Tibial nerve (tissue), 4 donors: Measurements from ENCODE around the gene ASXL1.

ENCODE experiments used
- EP300 ChIP-seq, 2 donors: sonication (generic); formaldehyde crosslinking; IDR thresholded peaks; one replicate each; pipeline ENCODE4 v1.6.1; 2017; ENCODE audit warnings: antibody characterized with exemption in 2 of 2, mild to moderate bottlenecking in 1 of 2
- POLR2A ChIP-seq, 2 donors: fragments of 450-650 bp; IDR thresholded peaks; one replicate each; pipeline ENCODE4 v1.6.1; 2017; ENCODE audit warnings: antibody characterized with exemption in 2 of 2, mild to moderate bottlenecking in 2 of 2, moderate library complexity in 2 of 2
- TF ChIP-seq, protein P1 (sequence below), 5 experiments: fragments of 200-600 bp in 3 of 5; fragments of 450-650 bp in 2 of 5; sonication (generic) in 3 of 5; IDR thresholded peaks; one replicate each; pipeline ENCODE4 v1.5.1; 2016 to 2019; ENCODE audit warnings: antibody characterized with exemption in 5 of 5, mild to moderate bottlenecking in 3 of 5, moderate library complexity in 2 of 5

DNA sequence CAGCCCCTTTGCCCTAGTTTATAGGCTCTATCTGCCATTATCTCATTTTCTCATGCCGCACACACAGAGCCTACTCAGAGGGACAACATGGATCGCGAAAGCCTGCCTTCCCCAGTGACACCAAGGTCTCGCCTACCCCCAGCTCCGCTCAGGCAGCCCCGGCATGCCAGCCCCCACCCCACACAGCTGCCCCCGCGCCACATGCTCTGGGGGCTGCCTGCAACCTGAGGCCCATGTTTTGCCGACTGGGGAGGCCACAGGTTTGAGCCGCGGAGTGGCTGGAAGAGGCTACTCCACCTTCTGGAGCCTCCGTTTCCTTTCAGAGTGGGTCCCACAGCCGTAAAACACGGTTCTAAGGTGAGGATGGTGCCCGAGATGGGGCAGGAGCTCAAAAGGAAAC, 102.1 kb downstream of the ASXL1 start:
- TF ChIP-seq, protein P1, sequence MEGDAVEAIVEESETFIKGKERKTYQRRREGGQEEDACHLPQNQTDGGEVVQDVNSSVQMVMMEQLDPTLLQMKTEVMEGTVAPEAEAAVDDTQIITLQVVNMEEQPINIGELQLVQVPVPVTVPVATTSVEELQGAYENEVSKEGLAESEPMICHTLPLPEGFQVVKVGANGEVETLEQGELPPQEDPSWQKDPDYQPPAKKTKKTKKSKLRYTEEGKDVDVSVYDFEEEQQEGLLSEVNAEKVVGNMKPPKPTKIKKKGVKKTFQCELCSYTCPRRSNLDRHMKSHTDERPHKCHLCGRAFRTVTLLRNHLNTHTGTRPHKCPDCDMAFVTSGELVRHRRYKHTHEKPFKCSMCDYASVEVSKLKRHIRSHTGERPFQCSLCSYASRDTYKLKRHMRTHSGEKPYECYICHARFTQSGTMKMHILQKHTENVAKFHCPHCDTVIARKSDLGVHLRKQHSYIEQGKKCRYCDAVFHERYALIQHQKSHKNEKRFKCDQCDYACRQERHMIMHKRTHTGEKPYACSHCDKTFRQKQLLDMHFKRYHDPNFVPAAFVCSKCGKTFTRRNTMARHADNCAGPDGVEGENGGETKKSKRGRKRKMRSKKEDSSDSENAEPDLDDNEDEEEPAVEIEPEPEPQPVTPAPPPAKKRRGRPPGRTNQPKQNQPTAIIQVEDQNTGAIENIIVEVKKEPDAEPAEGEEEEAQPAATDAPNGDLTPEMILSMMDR (IDR thresholded peaks at IDR 0.05), result no peak
- TF ChIP-seq EP300 (IDR thresholded peaks at IDR 0.05) (no peak), POLR2A (IDR thresholded peaks at IDR 0.05) (no peak)
